ENCODE data around the gene CRACR2B.

GRCh38 chr11:862696-863022 is 34.9 kb downstream of the CRACR2B start:
- TF ChIP-seq POLR2AphosphoS5 (IDR thresholded peaks at IDR 0.05; ENCODE audit: low read depth, low read length) = no peak
- TF ChIP-seq TAF1 (IDR thresholded peaks at IDR 0.05; ENCODE audit: borderline replicate concordance, low read depth, low read length) = no peak
